Measurements from ENCODE around the gene KCTD15.
A peak's percentile ranks its signal among the peaks of the same experiment; 100 is the strongest.

Gene KCTD15

DNA sequence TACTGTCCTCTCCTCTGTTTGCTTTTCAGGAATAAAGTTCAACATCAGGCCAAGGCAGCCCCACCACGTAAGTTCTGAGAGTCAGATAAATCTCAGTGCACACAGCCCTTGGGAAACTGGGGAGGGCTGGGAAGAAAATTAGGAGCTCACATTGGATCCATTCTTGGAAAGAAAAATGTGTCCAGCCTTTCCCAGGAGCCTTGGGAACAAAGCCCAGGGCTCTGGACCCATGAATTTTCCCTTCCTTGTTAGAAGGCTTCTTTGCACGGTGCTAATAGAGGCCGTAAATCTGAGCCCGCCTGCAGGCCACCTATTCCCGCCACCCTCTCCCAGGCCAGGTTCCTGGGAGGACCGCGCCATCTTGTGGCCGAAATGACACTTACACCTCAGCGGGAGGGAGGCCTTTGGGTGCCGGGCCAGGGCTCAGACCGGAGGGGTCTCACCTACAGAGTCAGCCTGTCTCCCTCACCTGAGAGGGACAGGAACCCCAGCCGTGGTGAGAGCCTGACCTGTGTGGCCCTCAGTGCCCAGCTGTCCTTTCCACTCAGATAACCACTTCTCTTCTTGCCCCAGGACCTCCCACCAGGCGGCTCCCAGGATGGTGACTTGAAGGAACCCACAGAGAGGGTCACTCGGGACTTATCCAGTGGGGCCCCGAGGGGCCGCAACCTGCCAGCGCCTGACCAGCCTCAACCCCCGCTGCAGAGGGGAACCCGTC is 25.1 kb upstream of the KCTD15 start:
- peak; percentile 39 to 69 for DNase-seq (ENCODE audit: low read depth in 2 of 2)

- no peak for DNase-seq (ENCODE audit: low read depth in 2 of 2)
Observed at GRCh38 chr19:33772102-33772857, 24.4 kb upstream of the KCTD15 start.

DNA sequence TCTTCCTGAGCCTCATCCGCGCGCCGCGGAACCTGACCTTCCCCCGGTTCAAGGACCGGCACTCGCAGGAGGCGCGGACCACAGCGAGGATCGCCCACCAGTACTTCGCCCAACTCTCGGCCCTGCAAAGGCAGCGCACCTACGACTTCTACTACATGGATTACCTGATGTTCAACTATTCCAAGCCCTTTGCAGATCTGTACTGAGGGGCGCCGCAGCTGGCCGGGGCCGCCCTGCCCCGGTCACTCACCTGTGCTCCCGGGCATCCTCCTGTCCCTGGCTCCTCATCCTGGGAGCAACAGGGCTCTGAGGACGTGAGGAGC is 23.9 kb upstream of the KCTD15 start:
- no peak for DNase-seq (ENCODE audit: low read depth in 2 of 2)

DNA sequence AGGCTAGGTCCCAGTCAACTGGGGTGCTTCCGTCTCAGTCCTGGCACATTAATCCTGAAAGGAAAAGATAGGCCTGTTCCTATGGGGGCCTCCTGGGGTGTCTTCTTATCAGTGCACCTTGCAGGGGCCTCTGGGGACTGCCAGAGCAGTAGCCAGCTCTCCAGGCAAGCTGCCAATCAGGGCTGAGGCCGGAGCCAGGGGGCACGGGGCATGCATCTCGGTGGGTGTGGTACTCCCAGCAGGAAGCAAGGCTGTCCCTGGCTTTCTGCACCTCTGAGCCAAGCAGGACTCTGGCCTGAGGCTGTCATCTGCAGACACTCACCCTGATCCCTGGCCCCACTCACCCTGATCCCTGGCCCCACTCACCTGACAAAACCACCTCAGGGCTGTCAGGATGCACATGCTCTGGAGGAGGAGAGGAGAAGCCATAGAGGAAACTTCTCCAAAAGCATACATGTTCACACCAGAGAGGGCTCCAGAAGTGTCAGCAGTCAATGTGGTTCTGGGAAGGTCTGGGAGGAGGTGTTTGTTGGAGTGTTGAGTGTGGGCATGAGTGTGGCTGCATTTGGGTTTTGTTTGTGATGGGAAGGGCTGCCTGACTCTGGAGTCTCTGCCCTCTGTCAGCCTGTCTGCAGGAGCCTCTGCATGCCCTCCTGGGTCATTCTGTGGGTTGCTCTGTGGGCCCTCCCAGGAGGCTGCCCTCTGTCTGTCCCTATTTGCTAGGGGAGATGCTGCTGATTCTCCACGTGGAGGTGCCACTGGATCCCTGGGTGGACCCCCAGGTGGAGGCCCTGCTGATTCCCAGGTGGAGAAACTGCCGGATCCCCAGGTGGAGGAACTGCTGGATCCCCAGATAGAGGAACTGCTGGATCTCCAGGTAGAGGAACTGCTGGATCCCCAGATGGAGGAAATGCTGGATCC is 22.7 kb upstream of the KCTD15 start:
- no peak for DNase-seq (ENCODE audit: low read depth in 2 of 2)

GRCh38 chr19:33774751-33775150 is 21.9 kb upstream of the KCTD15 start:
- DNase-seq (ENCODE audit: low read depth in 2 of 2) = no peak

DNA sequence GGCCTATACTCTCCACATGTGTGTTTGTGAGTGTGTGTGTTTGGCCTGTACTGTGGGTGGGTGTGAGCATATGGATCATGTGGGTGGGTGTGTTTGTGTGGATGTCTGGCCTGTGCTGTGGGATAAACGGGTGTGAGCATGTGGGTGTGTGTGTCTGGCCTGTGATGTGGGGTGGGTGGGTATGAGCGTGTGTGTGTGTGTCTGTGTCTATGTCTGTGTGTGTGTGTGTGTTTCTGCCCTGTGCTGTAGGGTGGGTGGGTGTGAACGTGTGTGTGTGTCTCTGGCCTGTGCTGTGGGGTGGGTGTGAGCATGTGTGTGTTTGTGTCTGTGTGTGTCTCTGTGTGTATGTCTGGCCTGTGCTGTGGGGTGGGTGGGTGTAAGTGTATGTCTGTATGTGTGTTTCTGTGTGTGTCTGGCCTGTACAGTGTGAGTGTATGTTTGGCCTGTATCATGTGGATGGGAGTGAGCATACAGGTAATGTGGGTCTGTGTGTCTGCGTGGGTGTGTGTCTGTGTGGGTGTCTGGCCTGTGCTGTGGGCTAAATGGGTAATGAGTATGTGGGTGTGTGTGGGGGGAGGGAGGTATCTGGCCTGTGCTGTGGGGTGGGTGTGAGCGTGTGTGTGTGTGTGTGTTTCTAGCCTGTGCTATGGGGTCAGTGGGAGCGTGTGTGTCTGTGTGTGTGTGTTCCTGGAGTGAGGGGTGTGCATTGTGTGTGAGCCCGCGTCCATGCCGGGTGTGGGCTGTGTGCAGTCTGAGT is 20.8 kb upstream of the KCTD15 start:
- no peak for DNase-seq (ENCODE audit: low read depth in 2 of 2)

GRCh38 chr19:33777351-33777750 is 19.3 kb upstream of the KCTD15 start:
- DNase-seq (ENCODE audit: low read depth in 2 of 2) = no peak

DNA sequence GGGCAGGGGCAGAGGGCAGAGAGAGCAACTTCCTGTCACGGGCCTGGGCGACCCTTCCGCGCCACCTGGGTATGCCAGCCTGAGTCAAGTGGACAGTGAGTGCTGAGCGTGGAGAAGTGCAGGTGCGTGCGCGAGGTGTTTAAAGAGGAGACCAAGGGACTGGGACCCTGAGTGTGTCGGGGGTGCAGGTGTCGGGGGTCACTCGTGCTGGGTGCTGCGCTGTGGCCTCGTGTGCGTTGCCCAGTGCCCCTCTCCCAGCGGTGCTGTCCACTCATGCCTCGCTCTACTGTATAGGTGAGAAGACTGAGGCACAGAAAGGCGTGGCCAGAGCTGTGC is 18.9 kb upstream of the KCTD15 start:
- no peak for DNase-seq (ENCODE audit: low read depth in 2 of 2)

DNA sequence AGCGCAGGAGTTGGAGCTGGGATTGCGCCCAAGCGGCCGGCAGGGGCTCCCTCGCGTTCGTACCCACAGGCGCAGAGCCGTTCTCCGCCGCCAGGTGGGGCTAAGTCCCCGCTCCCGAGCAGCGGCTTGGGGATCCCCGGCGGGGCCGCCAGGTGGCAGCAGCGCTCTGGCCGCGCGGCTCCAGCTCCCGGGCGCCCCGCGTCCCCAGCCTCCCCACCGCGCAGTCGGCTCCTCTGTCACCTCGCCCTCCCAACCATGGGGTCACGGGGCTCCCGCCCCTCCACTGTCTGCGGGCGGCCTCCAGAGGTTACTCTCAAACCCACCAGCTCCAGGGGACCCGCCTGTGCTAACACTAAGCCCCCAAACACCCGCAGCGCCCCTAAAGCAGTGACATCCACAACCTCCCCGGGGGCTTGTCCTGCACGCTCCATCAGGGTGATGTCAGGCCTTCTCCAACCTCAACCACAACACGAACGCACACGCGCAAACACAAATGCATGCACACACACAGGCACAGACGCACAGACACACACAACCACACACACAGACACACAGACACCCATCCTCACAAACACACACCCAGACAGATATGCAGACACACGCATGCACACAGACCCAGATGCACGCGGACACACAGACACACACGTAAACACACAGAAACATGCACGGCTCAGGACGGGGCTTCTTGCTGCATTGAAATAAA is 18.4 kb upstream of the KCTD15 start:
- peak; percentile 74 to 78 for DNase-seq (ENCODE audit: low read depth in 2 of 2)

DNA sequence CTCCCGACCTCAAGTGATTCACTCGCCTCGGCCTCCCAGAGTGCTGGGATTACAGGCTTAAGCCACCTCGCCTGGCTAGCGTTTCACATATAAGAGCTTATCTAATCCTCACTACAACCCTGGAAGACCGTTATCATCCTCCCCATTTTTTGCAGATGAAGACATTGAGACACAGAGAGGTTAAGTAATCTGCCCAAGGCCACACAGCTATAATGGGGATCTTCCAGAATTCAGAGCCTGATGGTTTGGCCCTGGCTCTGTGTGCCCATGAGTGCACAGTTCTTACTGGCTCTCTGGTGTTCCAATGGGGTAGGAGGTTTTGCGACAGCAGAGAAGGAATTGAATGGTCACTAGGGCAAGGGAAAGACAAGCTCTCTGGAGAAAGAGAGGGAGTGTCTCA is 16.8 kb upstream of the KCTD15 start:
- no peak for DNase-seq (ENCODE audit: low read depth in 2 of 2)

GRCh38 chr19:33780251-33780650 is 16.4 kb upstream of the KCTD15 start:
- no peak for DNase-seq (ENCODE audit: low read depth in 2 of 2)

- no peak for DNase-seq (ENCODE audit: low read depth in 2 of 2)
Observed at GRCh38 chr19:33780746-33781145, 15.9 kb upstream of the KCTD15 start.

GRCh38 chr19:33781415-33781935 is 15.2 kb upstream of the KCTD15 start:
- no peak for DNase-seq (ENCODE audit: low read depth in 2 of 2)

- DNase-seq (ENCODE audit: low read depth in 2 of 2) = no peak
Observed at GRCh38 chr19:33781996-33782395, 14.7 kb upstream of the KCTD15 start.

DNA sequence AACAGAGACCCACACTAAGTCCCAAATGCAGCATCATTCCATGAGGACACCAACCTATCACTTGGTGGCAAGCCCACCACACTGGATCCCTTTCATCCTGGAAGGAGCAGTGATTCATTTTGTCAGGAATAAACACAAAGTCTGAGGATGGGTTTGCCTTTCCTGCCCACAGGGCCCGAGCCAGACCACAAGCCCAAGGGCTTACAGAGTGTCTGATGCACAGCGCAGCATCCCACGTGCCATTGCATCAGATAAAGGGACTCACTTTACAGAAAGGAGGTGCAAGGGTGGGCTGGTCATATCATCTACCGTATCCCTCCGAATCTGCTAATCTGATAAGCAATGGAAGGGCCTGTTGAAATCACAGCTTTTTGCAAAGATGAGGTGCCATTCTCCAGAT is 12.2 kb upstream of the KCTD15 start:
- DNase-seq (ENCODE audit: low read depth in 2 of 2) = no peak

DNA sequence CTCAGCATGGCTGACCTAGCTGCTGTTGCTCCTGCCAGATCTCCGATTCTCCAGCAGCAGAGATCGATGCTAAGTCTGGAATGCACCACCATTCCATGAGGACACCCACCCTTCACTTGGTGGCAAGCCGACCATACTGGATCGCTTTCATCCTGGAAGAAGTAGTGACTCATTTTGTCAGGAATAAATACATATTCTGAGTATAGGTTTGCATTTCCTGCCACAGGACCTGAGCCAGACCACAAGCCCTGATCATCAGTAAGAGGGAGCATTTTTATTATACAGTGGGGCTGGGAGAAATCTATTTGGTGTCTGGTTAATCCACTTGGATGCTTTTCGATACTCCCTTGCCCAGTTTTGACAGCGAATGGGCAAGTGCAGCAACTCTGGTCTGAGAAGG is 10.9 kb upstream of the KCTD15 start:
- no peak for DNase-seq (ENCODE audit: low read depth in 2 of 2)

GRCh38 chr19:33788676-33789075 is 8.0 kb upstream of the KCTD15 start:
- DNase-seq (ENCODE audit: low read depth in 2 of 2) = no peak

DNA sequence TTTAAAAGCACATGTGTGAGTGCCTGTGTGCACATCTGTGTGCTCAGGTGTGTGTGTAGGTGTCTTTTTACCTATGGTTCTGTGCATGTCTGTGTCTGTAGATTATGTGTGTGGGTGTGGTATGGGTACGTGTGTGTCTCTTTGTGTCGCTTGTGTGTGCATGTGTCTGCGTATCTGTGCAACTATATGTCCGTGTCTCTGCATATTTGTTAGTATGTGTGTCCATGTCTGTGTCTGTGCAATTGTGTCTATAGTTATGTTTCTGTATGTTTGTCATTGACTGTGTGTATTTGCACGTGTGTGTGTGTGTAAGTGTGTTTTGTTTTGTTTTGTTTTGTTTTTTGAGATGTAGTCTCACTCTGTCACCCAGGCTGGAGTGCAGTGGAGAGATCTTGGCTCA is 7.3 kb upstream of the KCTD15 start:
- no peak for DNase-seq (ENCODE audit: low read depth in 2 of 2)

DNA sequence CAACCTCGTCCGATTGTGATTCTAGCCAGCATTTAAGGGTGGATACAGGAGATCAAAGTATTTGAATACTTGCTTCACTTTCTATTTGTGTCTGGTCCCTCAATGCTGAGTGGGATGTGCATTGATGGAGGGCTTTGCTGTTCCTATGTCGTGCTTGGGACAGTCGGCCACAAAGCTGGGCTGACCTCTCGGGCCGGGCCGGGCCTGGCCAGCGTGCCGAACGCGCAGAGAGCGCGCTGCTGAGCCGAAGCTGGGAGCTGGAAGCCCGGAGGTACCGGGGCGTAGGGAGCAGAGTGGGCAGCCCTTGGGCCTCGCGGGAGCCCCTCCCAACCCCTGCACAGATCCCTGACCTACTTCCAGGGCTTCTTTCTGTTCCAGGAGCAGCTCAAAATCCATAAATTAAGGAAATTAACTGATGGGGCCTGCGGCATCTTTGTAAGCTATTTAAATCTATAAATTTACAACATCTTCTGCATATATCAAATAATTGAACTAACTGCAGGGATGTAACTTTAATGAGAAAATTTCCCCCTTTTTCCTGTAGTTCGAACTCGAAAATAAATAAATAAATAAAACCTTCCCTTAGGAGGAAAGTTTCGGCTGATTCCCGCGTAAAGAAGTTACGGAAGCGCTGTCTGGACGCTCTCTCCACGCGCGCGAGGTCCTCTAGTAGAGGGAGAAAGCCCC is 1.8 kb upstream of the KCTD15 start:
- DNase-seq (ENCODE audit: low read depth in 2 of 2) = no peak

GRCh38 chr19:33795370-33796163 is 1.1 kb upstream of the KCTD15 start:
- DNase-seq (ENCODE audit: low read depth in 2 of 2) = peak in 1 of 2 experiments; percentile 57

All from stimulated activated CD4-positive, alpha-beta T cell treated with anti-CD3 and anti-CD28 coated beads, Interleukin-12 subunit alpha, Interleukin-12 subunit beta, amount 100 ng/mL, for 24 hours (primary cell).